GM21528 (cell line): ENCODE results near the gene EEFSEC.

Source experiments
- ATAC-seq: cut with Tn5 transposase; IDR thresholded peaks from one replicate; pipeline ENCODE4 v1.9.1; 2021; ENCODE audit warnings: mild to moderate bottlenecking, moderate library complexity; ENCODE audit not compliant: unreplicated experiment, low FRiP score

EEFSEC gene

GRCh38 chr3:128431803-128432300 is 278.6 kb downstream of the EEFSEC start:
- ATAC-seq, result no peak

- ATAC-seq, result no peak
These were observed 279.2 kb downstream of the EEFSEC start for GRCh38 chr3:128432301-128432970.

- no peak for ATAC-seq
These were observed 279.9 kb downstream of the EEFSEC start for GRCh38 chr3:128432971-128433836.

- no peak for ATAC-seq
These were observed 280.5 kb downstream of the EEFSEC start for GRCh38 chr3:128433837-128434165.

GRCh38 chr3:128434524-128434923 is 281.2 kb downstream of the EEFSEC start:
- no peak for ATAC-seq

- no peak for ATAC-seq
These were observed 281.8 kb downstream of the EEFSEC start for GRCh38 chr3:128435058-128435457.

- ATAC-seq, result no peak
These were observed 282.3 kb downstream of the EEFSEC start for GRCh38 chr3:128435561-128435960.

- ATAC-seq, result no peak
These were observed 282.9 kb downstream of the EEFSEC start for GRCh38 chr3:128436214-128436613.

GRCh38 chr3:128438488-128439072 is 285.3 kb downstream of the EEFSEC start:
- no peak for ATAC-seq

- ATAC-seq, result no peak
These were observed 285.9 kb downstream of the EEFSEC start for GRCh38 chr3:128439226-128439625.

GRCh38 chr3:128442070-128442469 is 288.8 kb downstream of the EEFSEC start:
- no peak for ATAC-seq

GRCh38 chr3:128442949-128443348 is 289.7 kb downstream of the EEFSEC start:
- no peak for ATAC-seq

GRCh38 chr3:128443771-128444170 is 290.5 kb downstream of the EEFSEC start:
- no peak for ATAC-seq

GRCh38 chr3:128445357-128445756 is 292.1 kb downstream of the EEFSEC start:
- ATAC-seq, result no peak

- no peak for ATAC-seq
These were observed 293.5 kb downstream of the EEFSEC start for GRCh38 chr3:128446821-128447220.

GRCh38 chr3:128447561-128448013 is 294.3 kb downstream of the EEFSEC start:
- no peak for ATAC-seq

- no peak for ATAC-seq
These were observed 295.2 kb downstream of the EEFSEC start for GRCh38 chr3:128448491-128448890.

- ATAC-seq, result no peak
These were observed 295.9 kb downstream of the EEFSEC start for GRCh38 chr3:128449111-128449638.

GRCh38 chr3:128452120-128452519 is 298.8 kb downstream of the EEFSEC start:
- ATAC-seq, result no peak

GRCh38 chr3:128452678-128453275 is 299.5 kb downstream of the EEFSEC start:
- ATAC-seq, result no peak
